KMS-11 (cell line): ENCODE measurements around the gene PITRM1.

Experiments used
- H2AFZ ChIP-seq: fragments of 200-600 bp; sonication (generic); 2 replicates; pipeline ENCODE4 v1.6.1; 2016; ENCODE audit warnings: antibody characterized with exemption, mixed run types, low read depth
- H3K27ac ChIP-seq: fragments of 200-600 bp; sonication (generic); 2 replicates; pipeline ENCODE4 v1.6.1; 2016; ENCODE audit warnings: mild to moderate bottlenecking, mixed run types
- H3K27me3 ChIP-seq: fragments of 200-600 bp; sonication (generic); 2 replicates; pipeline ENCODE4 v1.6.1; 2017; ENCODE audit warnings: mild to moderate bottlenecking, low read depth, mixed run types, moderate library complexity; ENCODE audit not compliant: insufficient read depth
- H3K36me3 ChIP-seq: fragments of 200-600 bp; sonication (generic); 2 replicates; pipeline ENCODE4 v1.6.1; 2017; ENCODE audit warnings: mild to moderate bottlenecking, mixed run types; ENCODE audit not compliant: insufficient read depth
- H3K4me1 ChIP-seq: fragments of 200-600 bp; sonication (generic); 2 replicates; pipeline ENCODE4 v1.6.1; 2016; ENCODE audit warnings: mild to moderate bottlenecking, low read depth, mixed run types; ENCODE audit not compliant: poor library complexity, severe bottlenecking
- H3K4me2 ChIP-seq: fragments of 200-600 bp; sonication (generic); 2 replicates; pipeline ENCODE4 v1.7.0; 2016; ENCODE audit warnings: mild to moderate bottlenecking, mixed run types
- H3K4me3 ChIP-seq: fragments of 200-600 bp; sonication (generic); IDR thresholded peaks from 2 replicates; pipeline ENCODE4 v1.6.1; 2017; ENCODE audit warnings: low read depth, low read length, mixed read lengths; ENCODE audit not compliant: insufficient read depth
- H3K79me2 ChIP-seq: fragments of 200-600 bp; sonication (generic); 2 replicates; pipeline ENCODE4 v1.6.1; 2016; ENCODE audit warnings: low read depth, mixed run types; ENCODE audit not compliant: insufficient read depth
- H3K9ac ChIP-seq: fragments of 200-600 bp; sonication (generic); 2 replicates; pipeline ENCODE4 v1.6.1; 2016; ENCODE audit warnings: mild to moderate bottlenecking, mixed run types
- H4K20me1 ChIP-seq: fragments of 200-600 bp; sonication (generic); 2 replicates; pipeline ENCODE4 v1.6.1; 2016; ENCODE audit warnings: mild to moderate bottlenecking, mixed run types; ENCODE audit not compliant: insufficient read depth
- CTCF ChIP-seq: fragments of 200-600 bp; sonication (generic); conservative IDR thresholded peaks from 2 replicates; pipeline ENCODE4 v1.6.1; 2017; ENCODE audit warnings: low read depth, mild to moderate bottlenecking, antibody characterized with exemption, low read length, moderate library complexity, mixed read lengths

PITRM1 gene

DNA sequence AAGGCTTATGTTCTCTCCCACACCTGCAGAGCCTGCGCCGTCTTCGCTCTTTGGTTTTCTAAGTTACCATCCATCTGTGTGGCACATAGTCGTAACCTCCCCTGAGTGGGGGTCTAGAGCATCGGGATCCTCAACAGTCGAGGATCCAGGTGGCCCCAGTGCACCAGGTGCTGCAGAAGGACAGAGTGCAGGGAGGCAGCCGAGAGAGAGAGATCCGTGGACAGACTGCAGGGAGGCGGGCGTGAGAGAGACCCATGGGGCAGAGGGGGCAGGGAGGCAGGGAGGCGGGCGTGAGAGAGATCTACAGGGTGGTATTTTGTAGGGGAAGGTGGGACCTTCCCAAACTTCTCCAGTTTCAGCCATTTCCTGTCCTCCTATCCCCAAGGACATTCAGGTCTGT lies 62.9 kb downstream of the PITRM1 start:
- no peak for TF ChIP-seq CTCF
- Histone ChIP-seq H3K4me3 (no peak overlapping the region), H3K79me2 (no peaks in the 10 kb centered on the region; the same call in 1 of the 2 replicates), H3K9ac (no peak overlapping the region), H2AFZ (no peak overlapping the region), H3K4me1 (no peaks in the 10 kb centered on the region), H3K4me2 (no peak overlapping the region), H4K20me1 (no peaks in the 10 kb centered on the region), H3K36me3 (peaks cover 20% of the 10 kb centered on the region; the same call in 1 of the 2 replicates), H3K27me3 (no peaks in the 10 kb centered on the region), H3K27ac (no peak overlapping the region)

DNA sequence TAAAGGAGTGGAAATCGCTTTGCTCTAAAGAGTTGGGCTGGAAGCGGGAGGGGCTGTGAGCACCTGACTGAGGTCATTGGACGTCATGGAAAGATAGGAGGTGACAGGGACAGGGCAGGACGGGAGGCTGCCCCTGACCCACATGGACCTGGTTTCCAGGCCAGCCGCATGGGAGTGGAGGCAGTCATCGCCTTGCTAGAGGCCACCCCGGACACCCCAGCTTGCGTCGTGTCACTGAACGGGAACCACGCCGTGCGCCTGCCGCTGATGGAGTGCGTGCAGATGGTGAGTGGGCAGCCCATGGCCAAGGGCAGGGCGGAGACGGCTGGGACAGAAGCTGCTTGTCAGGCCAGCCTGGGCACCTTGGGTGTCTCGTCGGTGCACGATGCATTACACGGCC lies 63.4 kb downstream of the PITRM1 start:
- no peaks in the 10 kb centered on the region for H4K20me1 ChIP-seq
- H3K4me3 ChIP-seq: no peak overlapping the region
- no peaks in the 10 kb centered on the region; the same call in 1 of the 2 replicates for H3K79me2 ChIP-seq
- no peak overlapping the region for H3K27ac ChIP-seq
- no peaks in the 10 kb centered on the region for H3K4me1 ChIP-seq
- H3K9ac ChIP-seq: no peak overlapping the region
- no peak overlapping the region for H3K4me2 ChIP-seq
- TF ChIP-seq CTCF: no peak
- peaks cover 19% of the 10 kb centered on the region; the same call in 1 of the 2 replicates for H3K36me3 ChIP-seq
- no peak overlapping the region for H2AFZ ChIP-seq
- no peaks in the 10 kb centered on the region for H3K27me3 ChIP-seq

- Histone ChIP-seq H2AFZ (no peak overlapping the region), H3K27me3 (no peaks in the 10 kb centered on the region), H3K4me2 (no peak overlapping the region), H4K20me1 (no peaks in the 10 kb centered on the region), H3K36me3 (peaks cover 17% of the 10 kb centered on the region; the same call in 1 of the 2 replicates), H3K4me3 (no peak overlapping the region), H3K9ac (no peak overlapping the region), H3K27ac (no peak overlapping the region), H3K79me2 (no peaks in the 10 kb centered on the region; the same call in 1 of the 2 replicates), H3K4me1 (no peaks in the 10 kb centered on the region)
- no peak for TF ChIP-seq CTCF
Observed at GRCh38 chr10:3108575-3109105, 63.9 kb downstream of the PITRM1 start.

DNA sequence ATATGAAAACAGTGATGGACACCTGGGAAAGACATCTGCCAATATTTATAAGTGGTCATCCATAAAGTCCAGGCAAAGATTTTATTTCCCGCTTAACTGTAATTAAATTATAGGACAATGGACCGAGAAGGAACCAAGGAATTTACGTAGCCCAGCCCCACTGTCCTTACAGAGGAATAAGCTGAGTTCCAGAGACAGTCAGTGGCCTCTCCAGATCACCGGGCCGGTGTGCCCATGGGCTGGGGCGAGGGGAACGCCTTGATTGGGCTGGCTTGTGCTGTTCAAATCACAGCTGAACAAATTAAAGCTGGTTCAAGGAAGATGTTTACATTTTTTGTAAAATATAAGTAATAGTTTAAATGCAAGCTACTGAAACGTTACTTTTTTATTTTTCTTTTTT lies 64.5 kb downstream of the PITRM1 start:
- H4K20me1 ChIP-seq: no peaks in the 10 kb centered on the region
- H3K27ac ChIP-seq: no peak overlapping the region
- H3K36me3 ChIP-seq: peaks cover 14% of the 10 kb centered on the region; the same call in 1 of the 2 replicates
- H2AFZ ChIP-seq: no peak overlapping the region
- no peaks in the 10 kb centered on the region for H3K4me1 ChIP-seq
- no peaks in the 10 kb centered on the region; the same call in 1 of the 2 replicates for H3K79me2 ChIP-seq
- H3K9ac ChIP-seq: no peak overlapping the region
- TF ChIP-seq CTCF: no peak
- H3K4me3 ChIP-seq: no peak overlapping the region
- H3K27me3 ChIP-seq: no peaks in the 10 kb centered on the region
- no peak overlapping the region for H3K4me2 ChIP-seq
